H1 (cell line): ENCODE data around the gene AANAT. TPM values are rescaled to one million over a fixed set of nuclear protein-coding genes. Genes with fewer than 3 reads are reported as not detected.

Experiments
- CTCF ChIA-PET: fragments of 300-600 bp; sonication (Branson Sonifier 250); formaldehyde crosslinking; loops from one replicate; lab custom pipeline; 2021; ENCODE audit not compliant: partially characterized antibody; lab: Charles Lee
- POLR2A ChIA-PET: fragments of 300-600 bp; sonication (Branson Sonifier 250); formaldehyde crosslinking; loops from one replicate; lab custom pipeline; 2021; ENCODE audit warnings: inconsistent platforms; ENCODE audit not compliant: partially characterized antibody; lab: Charles Lee
- DNase-seq, 2 experiments: peaks; one replicate each; pipeline versions ENCODE4 v3.0.0 to v3.0.0-alpha.2; 2010 to 2022; ENCODE audit warnings: low spot score in 2 of 2, low read depth in 1 of 2, mixed read lengths in 1 of 2
- FAIRE-seq: peaks from 2 replicates; lab custom pipeline; 2011; peaks lifted over from hg19 to GRCh38; lab: Jason Lieb, UNC
- H2AFZ ChIP-seq: 2 replicates; pipeline ENCODE4 v1.8.1; 2012; ENCODE audit warnings: low read length, inconsistent platforms
- H2AK5ac ChIP-seq: 2 replicates; pipeline ENCODE4 v1.6.1; 2013; ENCODE audit warnings: low read depth, low read length
- H2BK120ac ChIP-seq: replicated peaks from 2 replicates; pipeline ENCODE3; 2013; ENCODE audit warnings: low read depth, low read length, inconsistent platforms
- H2BK12ac ChIP-seq: 2 replicates; pipeline ENCODE4 v1.6.1; 2013; ENCODE audit warnings: low read depth, low read length
- H2BK15ac ChIP-seq: 2 replicates; pipeline ENCODE4 v1.6.1; 2013; ENCODE audit warnings: low read length
- H2BK20ac ChIP-seq: 2 replicates; pipeline ENCODE4 v1.6.1; 2013; ENCODE audit warnings: low read length
- H2BK5ac ChIP-seq: 2 replicates; pipeline ENCODE4 v1.6.1; 2013; ENCODE audit warnings: low read depth, low read length
- H3K14ac ChIP-seq: 2 replicates; pipeline ENCODE4 v1.6.1; 2013; ENCODE audit warnings: inconsistent platforms; ENCODE audit not compliant: insufficient read length
- H3K18ac ChIP-seq: 2 replicates; pipeline ENCODE4 v1.6.1; 2013; ENCODE audit warnings: low read length; ENCODE audit errors: extremely low read depth
- H3K23ac ChIP-seq: 2 replicates; pipeline ENCODE4 v1.6.1; 2013; ENCODE audit warnings: inconsistent platforms; ENCODE audit not compliant: insufficient read length
- H3K23me2 ChIP-seq: 2 replicates; pipeline ENCODE4 v1.6.1; 2013; ENCODE audit warnings: low read depth, low read length
- H3K27ac ChIP-seq: 2 replicates; pipeline ENCODE4 v1.6.1; 2011; ENCODE audit warnings: low read depth, low read length, inconsistent platforms
- H3K27me3 ChIP-seq, 4 experiments: replicated peaks in 1 of 4; 1 replicate in 1 of 4; 2 replicates in 3 of 4; pipeline versions ENCODE4 v1.6.1 to v1.8.1; 2011 to 2013; ENCODE audit warnings: low read length in 3 of 4, mild to moderate bottlenecking in 3 of 4, inconsistent platforms in 2 of 4, mixed read lengths in 2 of 4, moderate library complexity in 1 of 4; ENCODE audit not compliant: control insufficient read depth in 3 of 4, insufficient read depth in 3 of 4; ENCODE audit errors: extremely low read depth in 1 of 4
- H3K36me3 ChIP-seq, 4 experiments: 2 replicates each; pipeline versions ENCODE4 v1.6.1 to v1.8.1; 2011 to 2013; ENCODE audit warnings: mild to moderate bottlenecking in 4 of 4, low read length in 3 of 4, moderate library complexity in 2 of 4, control low read depth in 1 of 4, inconsistent platforms in 1 of 4; ENCODE audit not compliant: insufficient read depth in 4 of 4, control insufficient read depth in 2 of 4
- H3K4ac ChIP-seq: replicated peaks from 2 replicates; pipeline ENCODE3; 2013; ENCODE audit warnings: low read length, low read depth, mixed read lengths, inconsistent platforms; ENCODE audit not compliant: insufficient read length
- H3K4me1 ChIP-seq, 4 experiments: replicated peaks in 1 of 4; 1 replicate in 1 of 4; 2 replicates in 3 of 4; pipeline versions ENCODE4 v1.6.1 to v1.8.1; 2011 to 2013; ENCODE audit warnings: low read length in 3 of 4, inconsistent platforms in 2 of 4, mixed read lengths in 1 of 4; ENCODE audit not compliant: insufficient read depth in 4 of 4, control insufficient read depth in 3 of 4
- H3K4me2 ChIP-seq, 2 experiments: 2 replicates each; pipeline versions ENCODE4 v1.6.1 to v1.8.1; 2011 to 2013; ENCODE audit warnings: low read depth in 2 of 2, low read length in 2 of 2, control low read depth in 1 of 2, inconsistent platforms in 1 of 2, mild to moderate bottlenecking in 1 of 2; ENCODE audit not compliant: insufficient read depth in 1 of 2
- H3K4me3 ChIP-seq, 4 experiments: fragments of 200-600, 300-600 bp in 1 of 4; sonication (generic), shearing (Covaris generic), sonication (Bioruptor Twin) in 1 of 4; 2 replicates each; pipeline versions ENCODE4 v1.5.1 to v1.8.1; 2011 to 2016; ENCODE audit warnings: low read length in 4 of 4, low read depth in 3 of 4, control low read depth in 2 of 4, inconsistent platforms in 2 of 4, mild to moderate bottlenecking in 2 of 4, mixed read lengths in 1 of 4, moderate library complexity in 1 of 4; ENCODE audit not compliant: insufficient read depth in 2 of 4; ENCODE audit errors: extremely low read depth in 1 of 4
- H3K56ac ChIP-seq: replicated peaks from 2 replicates; pipeline ENCODE3; 2013; ENCODE audit warnings: low read depth, mild to moderate bottlenecking, mixed read lengths, low read length, inconsistent platforms; ENCODE audit not compliant: insufficient read length
- H3K79me1 ChIP-seq: 2 replicates; pipeline ENCODE4 v1.6.1; 2013; ENCODE audit warnings: low read depth, low read length, control low read depth
- H3K79me2 ChIP-seq, 2 experiments: 2 replicates each; pipeline versions ENCODE4 v1.6.1 to v1.8.1; 2012 to 2013; ENCODE audit warnings: low read length in 2 of 2, mild to moderate bottlenecking in 2 of 2, inconsistent platforms in 1 of 2; ENCODE audit not compliant: insufficient read depth in 2 of 2, control insufficient read depth in 1 of 2
- H3K9ac ChIP-seq, 4 experiments: replicated peaks in 1 of 4; 1 replicate in 1 of 4; 2 replicates in 3 of 4; pipeline versions ENCODE4 v1.6.1 to v1.8.1; 2011 to 2013; ENCODE audit warnings: low read depth in 3 of 4, low read length in 3 of 4, control low read depth in 2 of 4, mild to moderate bottlenecking in 2 of 4, moderate library complexity in 2 of 4, inconsistent platforms in 1 of 4; ENCODE audit errors: extremely low read depth in 1 of 4
- H3K9me3 ChIP-seq, 2 experiments: 2 replicates each; pipeline versions ENCODE4 v1.6.1 to v1.8.1; 2012 to 2013; ENCODE audit warnings: mild to moderate bottlenecking in 2 of 2, moderate library complexity in 2 of 2, control low read depth in 1 of 2, inconsistent platforms in 1 of 2, low read depth in 1 of 2, low read length in 1 of 2, mixed read lengths in 1 of 2; ENCODE audit not compliant: insufficient read depth in 2 of 2
- H4K20me1 ChIP-seq, 2 experiments: replicated peaks in 1 of 2; 2 replicates each; pipeline versions ENCODE3 to v1.8.1; 2011 to 2013; ENCODE audit warnings: inconsistent platforms in 2 of 2, low read length in 2 of 2, mild to moderate bottlenecking in 1 of 2; ENCODE audit not compliant: insufficient read depth in 2 of 2, control insufficient read depth in 1 of 2
- H4K5ac ChIP-seq: 2 replicates; pipeline ENCODE4 v1.6.1; 2013; ENCODE audit warnings: low read length, low read depth, mixed read lengths, inconsistent platforms; ENCODE audit not compliant: insufficient read length
- H4K8ac ChIP-seq: 2 replicates; pipeline ENCODE4 v1.8.0; 2013; ENCODE audit warnings: mild to moderate bottlenecking, moderate library complexity, low read length, inconsistent platforms; ENCODE audit not compliant: insufficient read depth; ENCODE audit errors: extremely low read depth
- H4K91ac ChIP-seq: replicated peaks from 2 replicates; pipeline ENCODE3; 2013; ENCODE audit warnings: low read length, mixed read lengths, inconsistent platforms; ENCODE audit not compliant: insufficient read length
- EGR1 ChIP-seq: IDR thresholded peaks from 2 replicates; pipeline ENCODE4 v1.6.1; 2011; ENCODE audit warnings: low read depth, low read length, borderline replicate concordance
- HDAC2 ChIP-seq, 2 experiments: fragments of 300-600 bp in 1 of 2; sonication (generic) in 1 of 2; IDR thresholded peaks; 2 replicates each; pipeline ENCODE4 v1.6.1; 2011 to 2012; ENCODE audit warnings: low read depth in 2 of 2, low read length in 2 of 2, mild to moderate bottlenecking in 2 of 2, moderate library complexity in 2 of 2, borderline replicate concordance in 1 of 2, inconsistent platforms in 1 of 2
- NRF1 ChIP-seq: IDR thresholded peaks from 2 replicates; pipeline ENCODE4 v1.6.1; 2011; ENCODE audit warnings: mild to moderate bottlenecking, low read depth, low read length, improper control_type of control experiment
- POLR2AphosphoS5 ChIP-seq: IDR thresholded peaks from 2 replicates; pipeline ENCODE4 v1.6.1; 2011; ENCODE audit warnings: low read depth, low read length
- POU5F1 ChIP-seq: IDR thresholded peaks from 2 replicates; pipeline ENCODE4 v1.6.1; 2011; ENCODE audit warnings: low read depth, mild to moderate bottlenecking, low read length, moderate library complexity
- RFX5 ChIP-seq: IDR thresholded peaks from 2 replicates; pipeline ENCODE4 v1.6.1; 2011; ENCODE audit warnings: low read depth, low read length, improper control_type of control experiment, borderline replicate concordance
- TBP ChIP-seq: IDR thresholded peaks from 2 replicates; pipeline ENCODE4 v1.6.1; 2011; ENCODE audit warnings: low read depth, low read length, improper control_type of control experiment
- USF2 ChIP-seq: IDR thresholded peaks from 2 replicates; pipeline ENCODE4 v1.6.1; 2011; ENCODE audit warnings: low read length, improper control_type of control experiment
- WGBS, 2 experiments: shearing (Covaris generic) in 1 of 2; methylation state at CpG; one replicate each; pipeline versions ENCODE4 v1.1.6 to v1.1.7; 2013 to 2015; ENCODE audit warnings: low lambda C conversion rate in 2 of 2, mixed read lengths in 2 of 2, inconsistent platforms in 1 of 2, low coverage in 1 of 2, missing lambda C conversion rate in 1 of 2; ENCODE audit not compliant: insufficient replicate concordance in 2 of 2, insufficient coverage in 1 of 2, insufficient read length in 1 of 2; ENCODE audit errors: extremely low coverage in 1 of 2, missing lambda C conversion rate in 1 of 2; 5-methylcytosine and 5-hydroxymethylcytosine counted together
- polyA plus RNA-seq, 7 experiments: library from polyadenylated mRNA; depleted of rRNA in 3 of 7; stranded (reverse) in 5 of 7; unstranded in 2 of 7; fragments of >200 nt in 5 of 7; fragments of 200-250 nt in 2 of 7; gene quantifications; 1 replicate in 5 of 7; 2 replicates in 1 of 7; 4 replicates in 1 of 7; pipeline versions ENCODE4 v1.2.1 to v1.2.3, GENCODE V29; 2011 to 2013; ENCODE audit warnings: missing spikeins in 2 of 7, mixed read lengths in 2 of 7
- total RNA-seq: library from RNA; stranded (reverse); fragmentation: NEBNext Ultra II Directional; extraction: Animal tissue kit (Norgen Biotek cat#: 25700); gene quantifications from 2 replicates; pipeline ENCODE4 v1.2.1, GENCODE V29; 2021

AANAT gene
- total and polyA plus RNA-seq, 2 of the 8 experiments (the other 6 are each of a cell fraction or from before 2014, with no cell fraction given) = 0.53 TPM; not detected in 1

- Histone ChIP-seq H3K4me3 (no peak overlapping the region), H4K20me1 (peaks cover 3 to 29% of the 10 kb centered on the region in 2 experiments), H2BK12ac (no peak overlapping the region), H3K14ac (no peak overlapping the region), H3K18ac (no peak overlapping the region), H2BK20ac (no peak overlapping the region), H3K27ac (no peak overlapping the region), H2AK5ac (peak overlapping the region; percentile 4; the same call in 1 of the 2 replicates), H3K56ac (no peak overlapping the region), H4K5ac (no peak overlapping the region), H3K4ac (no peak overlapping the region), H3K9me3 (no peaks in the 10 kb centered on the region), H4K91ac (peak overlapping the region; percentile 20), H3K23me2 (no peaks in the 10 kb centered on the region), H4K8ac (no peak overlapping the region), H3K79me2 (peaks cover 21 to 91% of the 10 kb centered on the region in 2 experiments), H2BK5ac (0 out of 2 replicates have a peak overlapping the region, but pooled peaks have one; percentile 46), H3K79me1 (peaks cover 18% of the 10 kb centered on the region), H3K36me3 (no peaks in the 10 kb centered on the region), H3K23ac (no peak overlapping the region), H2BK120ac (no peak overlapping the region), H3K27me3 (no peaks in the 10 kb centered on the region), H3K9ac (no peak overlapping the region), H3K4me1 (peaks cover 27 to 59% (median 53%) of the 10 kb centered on the region in 4 experiments), H2AFZ (no peak overlapping the region), H3K4me2 (peak overlapping the region; percentile 28 to 50; a peak in 3 of 4 replicates), H2BK15ac (no peak overlapping the region)
- WGBS, 2 experiments = 61% methylated on average over 13 of the region's 13 CpGs; no CpG with 5 or more reads in 1 of the 2 experiments
- TF ChIP-seq HDAC2 (IDR thresholded peaks at IDR 0.05; ENCODE audit: borderline replicate concordance in 1 of 2, low read depth in 2 of 2, low read length in 2 of 2) (no peak), POLR2AphosphoS5 (no peak), POU5F1 (no peak), NRF1 (no peak), USF2 (no peak), TBP (no peak), RFX5 (no peak), EGR1 (no peak)
- FAIRE-seq (no peak), DNase-seq (no peak)
- POLR2A ChIA-PET = interaction anchor here (0.6 to 2.9 kb wide), 3 partner anchors 9 to 13 kb away, joined by 3 to 6 read pairs (median 3); no protein-coding TSS in a partner anchor
- CTCF ChIA-PET = interaction anchor here (1.0 to 3.2 kb wide), 8 partner anchors 12 to 364 kb away, joined by 3 to 19 read pairs (median 4); partner anchors contain the start of genes AANAT and UBE2O
Measured at GRCh38 chr17:76441686-76442340, 25.6 kb upstream of the AANAT start.
